Gastroesophageal sphincter (tissue), 3 donors: ENCODE measurements around the gene SIGLEC6.

Experiments used
- CTCF ChIP-seq, 4 experiments: fragments of 200-600 bp in 2 of 4; fragments of 450-650 bp in 2 of 4; sonication (generic) in 1 of 4; IDR thresholded peaks; one replicate each; pipeline ENCODE4 v1.5.1; 2017 to 2019; ENCODE audit warnings: antibody characterized with exemption in 4 of 4, mild to moderate bottlenecking in 2 of 4, moderate library complexity in 2 of 4
- POLR2A ChIP-seq, 2 donors: fragments of 450-650 bp; IDR thresholded peaks; one replicate each; pipeline ENCODE4 v1.6.1; 2017; ENCODE audit warnings: antibody characterized with exemption in 2 of 2, mild to moderate bottlenecking in 2 of 2, moderate library complexity in 1 of 2

DNA sequence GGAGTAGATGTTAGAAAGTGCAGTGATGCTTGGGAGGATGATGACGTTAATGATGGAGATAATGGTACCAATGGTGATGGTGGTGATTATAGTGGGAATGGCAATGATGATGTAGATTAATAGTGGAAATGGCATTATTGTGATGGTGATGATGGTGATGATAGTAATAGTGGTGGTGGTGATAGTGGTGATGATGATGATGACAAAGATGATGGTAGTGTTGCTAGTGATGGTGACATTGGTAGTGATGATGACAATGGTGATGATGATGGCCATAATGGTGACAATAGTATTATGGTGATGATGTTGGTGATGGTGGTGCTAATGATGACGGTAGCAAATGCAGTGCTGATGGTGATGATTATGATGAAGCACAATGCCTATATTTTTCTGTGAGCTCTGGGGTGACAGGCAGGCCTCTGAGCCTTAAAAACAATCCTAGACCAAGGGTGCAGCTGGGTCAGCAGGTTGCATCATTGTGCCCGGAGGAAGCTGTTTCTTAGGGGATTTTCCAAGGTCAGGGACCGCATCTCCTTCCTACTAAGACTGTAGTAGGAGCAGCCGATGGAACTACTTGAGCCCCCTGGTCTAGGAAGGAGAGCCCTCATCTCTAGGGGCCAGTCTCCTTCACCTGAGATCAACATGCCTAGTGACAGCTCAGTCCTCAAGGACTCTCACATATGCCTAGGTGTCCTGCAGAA lies 45.4 kb downstream of the SIGLEC6 start:
- TF ChIP-seq POLR2A (IDR thresholded peaks at IDR 0.05) (no peak), CTCF (IDR thresholded peaks at IDR 0.05) (no peak)
